HepG2 (cell line): ENCODE measurements around the gene RSPH1. TPM values are rescaled to one million over a fixed set of nuclear protein-coding genes. Genes with fewer than 3 reads are reported as not detected.

ENCODE experiments used
- ELF1 ChIP-seq: sonication (generic); formaldehyde crosslinking; IDR thresholded peaks from 2 replicates; pipeline ENCODE4 v1.4.0; 2020; ENCODE audit warnings: missing genetic modification reagents
- RNF2 ChIP-seq: fragments of 450-650 bp; conservative IDR thresholded peaks from 2 replicates; pipeline ENCODE4 v1.6.1; 2016; ENCODE audit warnings: low read depth
- ZNF224 ChIP-seq: sonication (generic); formaldehyde crosslinking; IDR thresholded peaks from 2 replicates; pipeline ENCODE4 v1.5.0; 2020; ENCODE audit warnings: mild to moderate bottlenecking, missing genetic modification reagents
- ZNF644 ChIP-seq: IDR thresholded peaks from 2 replicates; pipeline ENCODE4 v1.6.1; 2016; ENCODE audit warnings: low read depth
- polyA plus RNA-seq, 8 experiments: library from polyadenylated mRNA; depleted of rRNA in 3 of 8; stranded (reverse) in 7 of 8; unstranded in 1 of 8; fragments of >200 nt; fragmentation: Illumina TruSeq in 4 of 8; extraction: Trizol in 4 of 8; gene quantifications; 2 replicates each; pipeline versions ENCODE4 v1.2.1 to v1.2.3, GENCODE V29; 2011 to 2016; ENCODE audit warnings: low read depth in 4 of 8, missing spikeins in 1 of 8, mixed read lengths in 1 of 8; ENCODE audit not compliant: insufficient read depth in 1 of 8
- total RNA-seq, 5 experiments: library from RNA; depleted of rRNA; stranded (reverse); fragments of >200 nt; fragmentation: Illumina TruSeq; extraction: Trizol; gene quantifications; 2 replicates each; pipeline ENCODE4 v1.2.3, GENCODE V29; 2016; ENCODE audit warnings: low read depth in 1 of 5
- TF ChIP-seq, protein P1 (sequence below): sonication (generic); formaldehyde crosslinking; IDR thresholded peaks from one replicate; pipeline ENCODE4 v1.5.1; 2020; ENCODE audit warnings: mild to moderate bottlenecking, missing genetic modification reagents; ENCODE audit errors: not compliant biosample characterization
- TF ChIP-seq, protein P2 (sequence below): sonication (generic); formaldehyde crosslinking; IDR thresholded peaks from 2 replicates; pipeline ENCODE4 v1.8.1; 2023; ENCODE audit warnings: mild to moderate bottlenecking, moderate library complexity, missing genetic modification reagents

Gene RSPH1
- total and polyA plus RNA-seq, 2 of the 13 experiments (the other 11 are each of a cell fraction or from before 2014, with no cell fraction given) = not detected

GRCh38 chr21:42518215-42518614 lies 22.2 kb upstream of the RSPH1 start (continued):
- TF ChIP-seq, protein P1, sequence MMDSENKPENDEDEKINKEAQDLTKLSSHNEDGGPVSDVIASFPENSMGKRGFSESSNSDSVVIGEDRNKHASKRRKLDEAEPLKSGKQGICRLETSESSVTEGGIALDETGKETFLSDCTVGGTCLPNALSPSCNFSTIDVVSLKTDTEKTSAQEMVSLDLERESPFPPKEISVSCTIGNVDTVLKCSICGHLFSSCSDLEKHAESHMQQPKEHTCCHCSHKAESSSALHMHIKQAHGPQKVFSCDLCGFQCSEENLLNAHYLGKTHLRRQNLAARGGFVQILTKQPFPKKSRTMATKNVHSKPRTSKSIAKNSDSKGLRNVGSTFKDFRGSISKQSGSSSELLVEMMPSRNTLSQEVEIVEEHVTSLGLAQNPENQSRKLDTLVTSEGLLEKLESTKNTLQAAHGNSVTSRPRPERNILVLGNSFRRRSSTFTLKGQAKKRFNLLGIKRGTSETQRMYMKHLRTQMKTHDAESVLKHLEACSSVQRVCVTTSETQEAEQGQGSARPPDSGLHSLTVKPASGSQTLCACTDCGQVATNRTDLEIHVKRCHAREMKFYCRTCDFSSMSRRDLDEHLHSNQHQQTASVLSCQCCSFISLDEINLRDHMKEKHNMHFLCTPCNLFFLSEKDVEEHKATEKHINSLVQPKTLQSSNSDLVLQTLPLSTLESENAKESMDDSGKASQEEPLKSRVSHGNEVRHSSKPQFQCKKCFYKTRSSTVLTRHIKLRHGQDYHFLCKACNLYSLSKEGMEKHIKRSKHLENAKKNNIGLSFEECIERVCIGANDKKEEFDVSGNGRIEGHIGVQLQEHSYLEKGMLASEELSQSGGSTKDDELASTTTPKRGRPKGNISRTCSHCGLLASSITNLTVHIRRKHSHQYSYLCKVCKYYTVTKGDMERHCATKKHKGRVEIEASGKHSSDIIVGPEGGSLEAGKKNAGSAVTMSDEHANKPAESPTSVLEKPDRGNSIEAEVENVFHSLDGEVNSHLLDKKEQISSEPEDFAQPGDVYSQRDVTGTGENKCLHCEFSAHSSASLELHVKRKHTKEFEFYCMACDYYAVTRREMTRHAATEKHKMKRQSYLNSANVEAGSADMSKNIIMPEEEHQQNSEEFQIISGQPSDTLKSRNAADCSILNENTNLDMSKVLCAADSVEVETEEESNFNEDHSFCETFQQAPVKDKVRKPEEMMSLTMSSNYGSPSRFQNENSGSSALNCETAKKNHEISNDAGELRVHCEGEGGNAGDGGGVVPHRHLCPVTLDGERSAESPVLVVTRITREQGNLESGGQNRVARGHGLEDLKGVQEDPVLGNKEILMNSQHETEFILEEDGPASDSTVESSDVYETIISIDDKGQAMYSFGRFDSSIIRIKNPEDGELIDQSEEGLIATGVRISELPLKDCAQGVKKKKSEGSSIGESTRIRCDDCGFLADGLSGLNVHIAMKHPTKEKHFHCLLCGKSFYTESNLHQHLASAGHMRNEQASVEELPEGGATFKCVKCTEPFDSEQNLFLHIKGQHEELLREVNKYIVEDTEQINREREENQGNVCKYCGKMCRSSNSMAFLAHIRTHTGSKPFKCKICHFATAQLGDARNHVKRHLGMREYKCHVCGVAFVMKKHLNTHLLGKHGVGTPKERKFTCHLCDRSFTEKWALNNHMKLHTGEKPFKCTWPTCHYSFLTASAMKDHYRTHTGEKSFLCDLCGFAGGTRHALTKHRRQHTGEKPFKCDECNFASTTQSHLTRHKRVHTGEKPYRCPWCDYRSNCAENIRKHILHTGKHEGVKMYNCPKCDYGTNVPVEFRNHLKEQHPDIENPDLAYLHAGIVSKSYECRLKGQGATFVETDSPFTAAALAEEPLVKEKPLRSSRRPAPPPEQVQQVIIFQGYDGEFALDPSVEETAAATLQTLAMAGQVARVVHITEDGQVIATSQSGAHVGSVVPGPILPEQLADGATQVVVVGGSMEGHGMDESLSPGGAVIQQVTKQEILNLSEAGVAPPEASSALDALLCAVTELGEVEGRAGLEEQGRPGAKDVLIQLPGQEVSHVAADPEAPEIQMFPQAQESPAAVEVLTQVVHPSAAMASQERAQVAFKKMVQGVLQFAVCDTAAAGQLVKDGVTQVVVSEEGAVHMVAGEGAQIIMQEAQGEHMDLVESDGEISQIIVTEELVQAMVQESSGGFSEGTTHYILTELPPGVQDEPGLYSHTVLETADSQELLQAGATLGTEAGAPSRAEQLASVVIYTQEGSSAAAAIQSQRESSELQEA (CRISPR knock-in tag) = no peak
- TF ChIP-seq RNF2 = no peak
- TF ChIP-seq ELF1 (CRISPR knock-in tag) = no peak
- TF ChIP-seq ZNF644 (CRISPR knock-in tag) = no peak
- TF ChIP-seq, protein P2, sequence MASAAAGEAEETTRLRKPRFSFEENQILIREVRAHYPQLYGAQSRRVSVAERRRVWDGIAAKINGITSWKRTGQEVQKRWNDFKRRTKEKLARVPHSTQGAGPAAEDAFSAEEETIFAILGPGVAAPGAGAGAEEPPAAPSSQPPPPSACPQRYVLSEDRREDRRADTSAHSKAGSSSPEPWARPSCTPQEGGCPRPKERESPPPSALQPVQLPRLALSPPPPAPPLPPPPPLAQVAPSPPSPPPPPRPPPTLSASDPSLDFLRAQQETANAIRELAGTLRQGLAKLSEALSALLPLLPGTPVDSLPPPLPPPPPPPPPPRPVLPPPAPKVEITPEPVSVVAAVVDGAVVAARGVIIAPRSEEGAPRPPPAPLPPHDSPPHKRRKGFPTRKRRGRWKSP (CRISPR knock-in tag) = no peak
- TF ChIP-seq ZNF224 (CRISPR knock-in tag) = no peak
